BE2C (cell line): ENCODE results near the gene KDM2A.

Source experiments
- DNase-seq: peaks from one replicate; pipeline ENCODE4 v3.0.0-alpha.2; 2020
- H3K27me3 ChIP-seq: fragments of 250-450 bp; sonication (Bioruptor Pico); 2 replicates; pipeline ENCODE4 v1.5.1; 2020; ENCODE audit warnings: mild to moderate bottlenecking
- H3K36me3 ChIP-seq: fragments of 250-450 bp; sonication (Bioruptor Pico); 2 replicates; pipeline ENCODE4 v1.5.1; 2020; ENCODE audit warnings: mild to moderate bottlenecking
- H3K4me1 ChIP-seq: fragments of 250-450 bp; sonication (Bioruptor Pico); 2 replicates; pipeline ENCODE4 v1.5.1; 2020
- H3K4me3 ChIP-seq: 2 replicates; pipeline ENCODE4 v1.5.1; 2011; ENCODE audit warnings: low read depth, low read length
- H3K9me3 ChIP-seq: fragments of 250-450 bp; sonication (Bioruptor Pico); 2 replicates; pipeline ENCODE4 v1.5.1; 2020
- CTCF ChIP-seq: IDR thresholded peaks from 2 replicates; pipeline ENCODE4 v1.5.1; 2012; ENCODE audit warnings: mild to moderate bottlenecking, low read depth, low read length

KDM2A gene

GRCh38 chr11:67114275-67114896 lies 4.7 kb upstream of the KDM2A start:
- H3K4me1 ChIP-seq, result peaks cover 17% of the 10 kb centered on the region
- H3K27me3 ChIP-seq, result no peaks in the 10 kb centered on the region
- DNase-seq, result no peak
- TF ChIP-seq CTCF, result no peak
- no peaks in the 10 kb centered on the region for H3K36me3 ChIP-seq
- H3K9me3 ChIP-seq, result no peaks in the 10 kb centered on the region
- H3K4me3 ChIP-seq, result no peak overlapping the region

- Histone ChIP-seq H3K36me3 (no peaks in the 10 kb centered on the region; the same call in 1 of the 2 replicates), H3K9me3 (no peaks in the 10 kb centered on the region), H3K27me3 (no peaks in the 10 kb centered on the region), H3K4me1 (peaks cover 17% of the 10 kb centered on the region), H3K4me3 (no peak overlapping the region)
- TF ChIP-seq CTCF, result no peak
- no peak for DNase-seq
Observed at GRCh38 chr11:67116758-67117105, 2.3 kb upstream of the KDM2A start.

GRCh38 chr11:67117176-67117575 lies 1.9 kb upstream of the KDM2A start:
- Histone ChIP-seq H3K36me3 (peaks cover 4% of the 10 kb centered on the region), H3K9me3 (no peaks in the 10 kb centered on the region), H3K4me1 (peaks cover 17% of the 10 kb centered on the region), H3K4me3 (no peak overlapping the region), H3K27me3 (no peaks in the 10 kb centered on the region)
- DNase-seq, result no peak
- TF ChIP-seq CTCF, result no peak

- DNase-seq, result no peak
- no peak overlapping the region for H3K4me3 ChIP-seq
- TF ChIP-seq CTCF, result no peak
- no peaks in the 10 kb centered on the region for H3K27me3 ChIP-seq
- H3K4me1 ChIP-seq, result peaks cover 17% of the 10 kb centered on the region
- no peaks in the 10 kb centered on the region for H3K9me3 ChIP-seq
- H3K36me3 ChIP-seq, result peaks cover 7% of the 10 kb centered on the region
Observed at GRCh38 chr11:67117672-67118180, 1.3 kb upstream of the KDM2A start.

GRCh38 chr11:67118181-67118766 lies 789 bp upstream of the KDM2A start:
- no peak for TF ChIP-seq CTCF
- Histone ChIP-seq H3K27me3 (no peaks in the 10 kb centered on the region), H3K4me1 (peaks cover 17% of the 10 kb centered on the region), H3K36me3 (peaks cover 9% of the 10 kb centered on the region), H3K4me3 (peak overlapping the region; percentile 55), H3K9me3 (no peaks in the 10 kb centered on the region)
- DNase-seq, result peak; percentile 43
